SK-N-SH (cell line): ENCODE data around the gene C6orf163.

Source experiments
- SIN3A ChIP-seq: IDR thresholded peaks from 2 replicates; pipeline ENCODE4 v1.6.1; 2012; ENCODE audit warnings: low read depth, mild to moderate bottlenecking, low read length, moderate library complexity, borderline replicate concordance
- TF ChIP-seq, protein P1 (sequence below): IDR thresholded peaks from 2 replicates; pipeline ENCODE4 v1.6.1; 2012; ENCODE audit warnings: mild to moderate bottlenecking, low read depth, low read length, moderate library complexity

DNA sequence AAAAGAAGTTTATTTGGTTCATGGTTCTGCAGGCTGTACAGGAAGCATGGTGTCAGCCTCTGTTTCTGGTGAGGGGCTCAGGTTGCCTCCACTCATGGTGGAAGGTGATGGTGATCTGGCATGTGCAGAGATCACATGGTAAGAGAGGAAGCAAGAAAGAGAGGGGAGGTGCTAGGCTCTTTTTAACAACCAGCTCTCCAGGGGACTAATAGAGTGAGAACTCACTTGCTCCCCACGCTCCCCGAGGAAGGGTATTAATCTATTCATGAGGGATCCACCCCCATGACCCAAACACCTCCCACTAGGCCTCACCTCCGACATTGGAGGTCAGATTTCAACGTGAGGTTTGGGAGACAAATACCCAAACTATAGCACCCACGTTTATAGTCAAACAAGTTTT is 11.6 kb upstream of the C6orf163 start:
- no peak for TF ChIP-seq SIN3A
- TF ChIP-seq, protein P1, sequence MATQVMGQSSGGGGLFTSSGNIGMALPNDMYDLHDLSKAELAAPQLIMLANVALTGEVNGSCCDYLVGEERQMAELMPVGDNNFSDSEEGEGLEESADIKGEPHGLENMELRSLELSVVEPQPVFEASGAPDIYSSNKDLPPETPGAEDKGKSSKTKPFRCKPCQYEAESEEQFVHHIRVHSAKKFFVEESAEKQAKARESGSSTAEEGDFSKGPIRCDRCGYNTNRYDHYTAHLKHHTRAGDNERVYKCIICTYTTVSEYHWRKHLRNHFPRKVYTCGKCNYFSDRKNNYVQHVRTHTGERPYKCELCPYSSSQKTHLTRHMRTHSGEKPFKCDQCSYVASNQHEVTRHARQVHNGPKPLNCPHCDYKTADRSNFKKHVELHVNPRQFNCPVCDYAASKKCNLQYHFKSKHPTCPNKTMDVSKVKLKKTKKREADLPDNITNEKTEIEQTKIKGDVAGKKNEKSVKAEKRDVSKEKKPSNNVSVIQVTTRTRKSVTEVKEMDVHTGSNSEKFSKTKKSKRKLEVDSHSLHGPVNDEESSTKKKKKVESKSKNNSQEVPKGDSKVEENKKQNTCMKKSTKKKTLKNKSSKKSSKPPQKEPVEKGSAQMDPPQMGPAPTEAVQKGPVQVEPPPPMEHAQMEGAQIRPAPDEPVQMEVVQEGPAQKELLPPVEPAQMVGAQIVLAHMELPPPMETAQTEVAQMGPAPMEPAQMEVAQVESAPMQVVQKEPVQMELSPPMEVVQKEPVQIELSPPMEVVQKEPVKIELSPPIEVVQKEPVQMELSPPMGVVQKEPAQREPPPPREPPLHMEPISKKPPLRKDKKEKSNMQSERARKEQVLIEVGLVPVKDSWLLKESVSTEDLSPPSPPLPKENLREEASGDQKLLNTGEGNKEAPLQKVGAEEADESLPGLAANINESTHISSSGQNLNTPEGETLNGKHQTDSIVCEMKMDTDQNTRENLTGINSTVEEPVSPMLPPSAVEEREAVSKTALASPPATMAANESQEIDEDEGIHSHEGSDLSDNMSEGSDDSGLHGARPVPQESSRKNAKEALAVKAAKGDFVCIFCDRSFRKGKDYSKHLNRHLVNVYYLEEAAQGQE, result no peak
